Activated CD8-positive, alpha-beta memory T cell treated with anti-CD3 and anti-CD28 coated beads, Interleukin-2, amount 50 U/mL, for 24 hours (primary cell): ENCODE measurements around the gene NPHP1.
"Not testable (repeated sequence)": the region's sequence is repeated elsewhere in the genome, so short reads cannot be mapped to it uniquely, and the experiment has no call there.

Experiments
- DNase-seq: peaks from one replicate; pipeline ENCODE4 v3.0.0-alpha.2; 2020; ENCODE audit errors: extremely low read depth

The NPHP1 gene

GRCh38 chr2:110204408-110205385 lies at the start of gene NPHP1:
NPHP1 (minus strand) TSS chr2:110205013; CDS start chr2:110204968, 45 bp downstream.
- DNase-seq, result peak; percentile 54

- DNase-seq, result not testable (repeated sequence)
Observed at GRCh38 chr2:110248081-110248795, 43.4 kb upstream of the NPHP1 start.

GRCh38 chr2:110245488-110246435 lies 40.9 kb upstream of the NPHP1 start:
- DNase-seq, result not testable (repeated sequence)

- not testable (repeated sequence) for DNase-seq
Observed at GRCh38 chr2:110243283-110243682, 38.5 kb upstream of the NPHP1 start.

- DNase-seq, result not testable (repeated sequence)
Observed at GRCh38 chr2:110234514-110234913, 29.7 kb upstream of the NPHP1 start.

- not testable (repeated sequence) for DNase-seq
Observed at GRCh38 chr2:110229886-110230285, 25.1 kb upstream of the NPHP1 start.

- DNase-seq, result not testable (repeated sequence)
Observed at GRCh38 chr2:110222626-110223025, 17.8 kb upstream of the NPHP1 start.

GRCh38 chr2:110221938-110222337 lies 17.1 kb upstream of the NPHP1 start:
- DNase-seq, result no peak

GRCh38 chr2:110220190-110220564 lies 15.4 kb upstream of the NPHP1 start:
- DNase-seq, result no peak

- DNase-seq, result no peak
Observed at GRCh38 chr2:110219496-110220189, 14.8 kb upstream of the NPHP1 start.

- not testable (repeated sequence) for DNase-seq
Observed at GRCh38 chr2:110218889-110219288, 14.1 kb upstream of the NPHP1 start.

- DNase-seq, result no peak
Observed at GRCh38 chr2:110216803-110217202, 12.0 kb upstream of the NPHP1 start.

- DNase-seq, result no peak
Observed at GRCh38 chr2:110216199-110216598, 11.4 kb upstream of the NPHP1 start.

GRCh38 chr2:110215566-110216158 lies 10.8 kb upstream of the NPHP1 start:
- no peak for DNase-seq

- no peak for DNase-seq
Observed at GRCh38 chr2:110215091-110215490, 10.3 kb upstream of the NPHP1 start.

- DNase-seq, result not testable (repeated sequence)
Observed at GRCh38 chr2:110213522-110213921, 8.7 kb upstream of the NPHP1 start.

- DNase-seq, result no peak
Observed at GRCh38 chr2:110211938-110212858, 7.4 kb upstream of the NPHP1 start, which contains the start of gene MTLN. MTLN (minus strand) TSS chr2:110212547; CDS start chr2:110212525, 22 bp downstream.

- no peak for DNase-seq
Observed at GRCh38 chr2:110205660-110206455, 1.0 kb upstream of the NPHP1 start.
